Mucosa of gallbladder (tissue), 1 donor: ENCODE measurements around the gene HEPN1. TPM values are rescaled to one million over a fixed set of nuclear protein-coding genes. Genes with fewer than 3 reads are reported as not detected.

Source experiments
- DNase-seq: peaks from one replicate; pipeline ENCODE4 v3.0.0-alpha.2; 2020; ENCODE audit warnings: low spot score
- total RNA-seq: library from RNA; stranded (reverse); gene quantifications from one replicate; pipeline ENCODE4 v1.2.1, GENCODE V29; 2021
- donor health status: DM: no; HTN: no; CAD: no.

The HEPN1 gene
- total RNA-seq, 1 donor from 2014 or later = not detected

GRCh38 chr11:124884869-124885479 lies 34.1 kb upstream of the HEPN1 start:
- no peak for DNase-seq

- no peak for DNase-seq
Measured at GRCh38 chr11:124886476-124886875, 32.6 kb upstream of the HEPN1 start.

DNA sequence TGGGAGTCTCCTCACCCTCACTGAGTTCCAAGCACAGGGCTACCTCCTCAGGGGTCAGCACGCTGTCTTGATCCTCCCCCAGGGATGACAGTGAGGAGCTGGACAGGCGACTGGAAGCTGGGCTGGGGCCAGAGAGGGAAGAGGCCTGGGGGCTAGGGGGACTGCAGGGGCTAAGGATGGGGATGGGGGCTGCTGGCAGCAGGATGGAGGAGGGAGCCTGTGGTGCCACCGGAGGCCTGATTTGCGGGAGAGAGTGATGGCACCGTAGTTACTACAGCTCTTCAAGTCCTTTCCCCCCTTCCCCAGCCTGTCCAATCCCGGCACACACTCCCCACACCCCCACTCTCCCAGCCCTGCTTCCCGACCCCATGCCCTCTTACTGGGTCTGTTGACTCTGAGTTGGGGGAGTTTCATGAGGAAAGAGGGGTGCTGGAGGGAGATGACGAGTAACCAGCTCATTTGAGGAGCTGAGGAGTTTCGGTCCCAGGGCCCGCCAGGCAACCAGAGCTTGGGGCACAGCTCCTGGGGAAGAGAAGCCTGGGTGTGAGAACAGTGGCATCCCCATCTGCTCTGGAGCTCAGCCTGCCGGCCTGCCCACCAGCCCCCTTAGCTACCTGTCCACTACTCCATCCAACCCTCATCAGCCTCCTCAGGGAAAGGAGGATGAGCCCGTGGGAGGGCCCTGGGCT lies 31.9 kb upstream of the HEPN1 start:
- no peak for DNase-seq

DNA sequence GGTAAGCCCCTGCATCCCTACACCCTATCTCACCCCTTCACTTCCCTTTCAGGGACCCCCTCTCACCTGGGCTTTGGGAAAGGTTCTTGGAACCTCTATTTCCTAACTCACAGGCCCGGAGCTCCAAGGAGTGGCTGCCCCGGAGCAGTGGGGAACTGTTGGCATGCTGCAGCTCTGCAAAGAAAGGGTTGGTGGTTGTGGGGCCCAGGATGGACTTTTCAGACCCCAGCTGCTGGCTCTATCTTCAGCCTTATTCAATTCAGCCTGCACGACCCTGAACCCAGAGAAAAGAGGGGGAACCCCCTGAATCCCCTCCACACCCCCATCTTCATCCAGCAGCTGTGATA lies 31.4 kb upstream of the HEPN1 start:
- DNase-seq = no peak

DNA sequence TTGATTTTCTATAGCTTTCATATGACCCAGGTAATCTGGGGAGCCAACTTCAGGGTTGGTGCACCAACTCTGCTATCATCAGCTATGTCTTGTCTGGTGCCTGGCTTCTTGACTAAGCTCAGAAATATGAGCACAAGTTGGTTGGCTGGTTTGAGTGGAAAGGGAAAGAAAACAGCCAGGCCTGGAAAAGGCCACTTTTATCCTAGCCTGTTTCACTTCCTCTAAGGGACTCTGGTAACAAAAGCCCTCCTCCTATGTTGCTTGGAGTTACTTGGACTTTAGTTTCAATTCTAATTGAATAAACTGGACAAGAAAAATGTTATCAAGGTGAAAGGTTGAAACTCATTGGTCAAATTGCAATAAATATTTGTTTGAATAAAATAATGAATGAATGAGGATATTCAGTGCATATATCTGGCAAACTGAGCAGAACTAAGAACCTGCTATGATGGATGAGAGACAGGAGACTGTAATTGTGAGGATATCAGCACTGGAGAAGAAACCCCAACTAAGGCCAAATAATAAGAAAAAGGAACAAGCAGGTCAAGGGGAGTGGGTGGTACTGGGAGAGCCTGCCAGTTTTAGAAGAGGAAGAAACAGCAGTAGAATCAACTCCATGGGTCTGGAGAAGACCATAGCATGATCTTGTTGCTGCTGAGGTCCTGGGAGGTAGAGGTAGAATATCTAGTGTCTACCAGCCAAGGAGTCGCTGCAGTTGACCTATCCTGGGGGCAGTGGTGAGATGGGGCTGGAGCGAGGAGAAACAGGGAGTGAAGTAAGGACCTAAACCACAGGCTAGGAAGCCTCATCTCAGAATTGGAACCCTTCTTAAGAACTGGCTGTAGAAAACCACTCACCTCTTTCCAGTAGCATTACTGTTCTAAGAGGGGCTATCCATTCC lies 29.6 kb upstream of the HEPN1 start:
- no peak for DNase-seq

DNA sequence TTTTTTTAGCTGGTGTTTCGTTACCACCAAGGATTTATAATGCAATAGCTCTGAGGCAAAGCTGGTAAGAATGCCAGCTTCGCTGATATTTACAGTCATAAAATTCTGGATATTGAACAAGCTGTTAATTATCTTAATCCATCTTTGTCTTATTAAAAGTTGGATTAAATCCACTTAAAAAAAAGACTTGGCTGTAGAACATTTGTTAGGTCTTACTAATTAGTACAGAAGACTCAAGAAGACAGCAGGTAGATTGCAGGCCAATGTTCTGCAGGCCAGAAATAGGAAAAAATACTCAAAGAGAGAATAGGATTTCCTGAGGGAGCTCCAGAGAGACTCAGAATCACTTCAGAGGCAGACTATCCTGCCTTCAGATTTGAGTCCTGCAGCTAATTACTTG lies 28.9 kb upstream of the HEPN1 start:
- no peak for DNase-seq

DNA sequence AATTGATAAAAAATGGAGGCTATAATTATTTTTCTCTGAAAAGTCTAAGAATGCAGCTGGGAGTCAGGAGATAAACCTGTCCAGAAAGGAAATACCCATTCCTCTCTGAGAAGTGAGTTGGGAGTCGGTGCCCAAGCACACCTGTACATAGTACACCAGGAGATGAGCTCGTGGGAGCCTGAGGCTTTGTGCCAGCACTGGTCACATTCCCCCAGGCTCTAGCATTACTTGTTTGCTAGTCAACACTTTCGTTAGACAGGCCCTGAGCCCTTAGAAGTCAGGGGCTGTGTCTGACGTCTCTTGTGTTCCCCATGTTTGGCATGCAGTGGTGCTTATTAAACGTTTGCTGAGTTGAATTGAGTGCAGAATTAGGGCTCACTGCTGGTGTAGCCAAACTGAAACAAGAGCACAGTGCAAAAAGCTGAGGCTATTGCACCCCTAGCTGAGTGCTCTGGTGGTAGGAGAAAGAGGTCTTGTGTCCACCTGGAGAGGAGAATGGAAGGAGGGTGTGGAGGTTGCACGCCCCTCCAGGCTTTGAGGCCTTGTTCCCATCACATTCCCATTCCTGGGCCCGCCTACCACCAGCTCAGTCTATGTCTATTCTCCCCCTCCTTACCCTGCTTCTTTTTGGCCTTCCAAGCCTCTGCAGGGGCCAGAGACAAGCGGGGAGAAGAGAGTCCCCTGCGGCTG lies 28.2 kb upstream of the HEPN1 start:
- DNase-seq = peak; percentile 8

DNA sequence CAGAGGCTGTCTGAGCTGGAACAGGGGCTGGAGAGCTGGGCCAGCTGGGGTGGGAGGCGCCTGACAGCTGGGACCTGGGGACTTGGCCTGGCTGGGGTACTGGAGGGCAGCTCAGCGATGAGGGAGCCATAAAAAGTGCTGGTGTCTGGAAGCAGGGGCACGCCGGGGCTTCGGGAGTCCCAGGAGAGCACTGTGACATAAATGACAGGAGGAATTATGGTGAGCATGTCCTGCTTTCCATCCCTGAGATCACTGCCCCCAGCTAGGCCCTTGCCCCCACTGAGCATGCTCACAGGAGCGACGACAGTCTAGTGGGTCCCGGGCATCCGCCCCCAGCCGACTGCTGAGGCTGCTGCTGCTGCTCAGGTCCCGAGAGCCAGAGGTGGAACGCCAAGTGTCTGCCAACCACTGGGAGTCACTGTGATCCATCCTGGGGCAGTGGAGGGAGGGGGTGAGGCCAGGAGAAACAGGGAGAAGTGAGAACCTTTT lies 27.6 kb upstream of the HEPN1 start:
- DNase-seq = peak; percentile 9

GRCh38 chr11:124892146-124892545 lies 26.9 kb upstream of the HEPN1 start:
- peak; percentile 5 for DNase-seq

GRCh38 chr11:124892750-124893454 lies 26.1 kb upstream of the HEPN1 start:
- no peak for DNase-seq

DNA sequence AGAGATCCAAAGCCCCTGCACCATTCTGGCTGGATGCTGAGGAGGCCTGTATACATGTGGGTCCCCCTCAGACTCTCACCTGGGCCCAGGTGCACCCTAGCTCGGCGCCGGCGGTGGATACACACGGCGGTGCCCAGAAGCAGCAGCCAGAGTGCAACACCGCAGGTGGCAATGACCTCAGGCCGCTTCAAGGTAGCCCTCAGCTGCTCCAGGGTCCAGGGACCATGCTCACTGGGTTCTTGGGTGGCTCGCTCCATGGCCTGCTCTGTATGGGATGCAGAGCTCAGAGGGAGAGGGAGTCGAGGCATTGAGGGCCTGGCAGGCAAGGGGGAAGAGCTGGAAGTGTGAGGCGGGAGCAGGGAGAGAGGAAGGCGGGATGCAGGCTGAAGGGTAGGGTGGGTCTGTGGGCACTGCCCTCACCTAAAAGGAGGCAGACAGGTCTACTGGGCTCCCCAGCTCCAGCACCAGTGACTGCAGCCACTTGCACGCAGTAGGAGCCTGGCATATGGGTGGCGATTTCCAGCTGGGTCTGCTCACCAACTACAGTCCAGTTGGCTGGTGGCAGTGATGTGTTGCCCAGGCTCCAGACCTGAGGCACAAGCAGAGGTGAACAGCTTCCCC lies 25.2 kb upstream of the HEPN1 start:
- no peak for DNase-seq

- DNase-seq = no peak
Measured at GRCh38 chr11:124894606-124895430, 24.2 kb upstream of the HEPN1 start.

GRCh38 chr11:124895471-124895971 lies 23.5 kb upstream of the HEPN1 start:
- DNase-seq = no peak

GRCh38 chr11:124896071-124896750 lies 22.8 kb upstream of the HEPN1 start:
- peak; percentile 9 for DNase-seq

DNA sequence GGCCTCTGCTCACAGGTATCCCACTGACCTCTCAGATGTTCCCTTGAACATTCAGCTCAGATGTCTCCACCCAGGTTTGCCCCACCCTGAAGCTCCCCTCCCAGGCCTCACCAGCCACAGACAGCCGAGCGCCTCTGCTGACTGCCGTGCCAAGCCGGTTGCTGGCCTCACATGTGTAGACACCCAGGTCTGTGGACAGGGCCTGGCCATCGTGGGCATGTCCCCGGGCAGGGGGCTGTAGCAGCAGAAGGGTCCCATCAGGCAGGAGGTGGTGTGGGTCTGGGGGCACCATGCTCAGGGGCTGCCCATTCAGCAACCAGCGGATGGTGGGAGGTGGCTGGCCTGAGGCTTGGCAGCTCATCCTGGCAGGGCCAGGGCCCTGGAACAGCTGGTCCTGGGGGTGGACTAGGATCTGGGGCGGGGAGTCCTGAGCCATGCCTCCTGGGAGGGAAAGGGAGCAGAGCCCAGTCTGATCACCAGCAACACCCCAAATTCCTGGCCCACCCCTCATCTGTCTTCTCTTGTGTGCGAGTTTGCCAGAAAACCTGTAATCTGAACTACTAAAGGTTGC lies 22.1 kb upstream of the HEPN1 start:
- DNase-seq = peak; percentile 9

- DNase-seq = peak; percentile 12
Measured at GRCh38 chr11:124897674-124898262, 21.3 kb upstream of the HEPN1 start, which contains the start of gene ROBO4. Gene ROBO4, minus strand, starts transcription at chr11:124897865. Its CDS starts 70 bp downstream, at chr11:124897795.

DNA sequence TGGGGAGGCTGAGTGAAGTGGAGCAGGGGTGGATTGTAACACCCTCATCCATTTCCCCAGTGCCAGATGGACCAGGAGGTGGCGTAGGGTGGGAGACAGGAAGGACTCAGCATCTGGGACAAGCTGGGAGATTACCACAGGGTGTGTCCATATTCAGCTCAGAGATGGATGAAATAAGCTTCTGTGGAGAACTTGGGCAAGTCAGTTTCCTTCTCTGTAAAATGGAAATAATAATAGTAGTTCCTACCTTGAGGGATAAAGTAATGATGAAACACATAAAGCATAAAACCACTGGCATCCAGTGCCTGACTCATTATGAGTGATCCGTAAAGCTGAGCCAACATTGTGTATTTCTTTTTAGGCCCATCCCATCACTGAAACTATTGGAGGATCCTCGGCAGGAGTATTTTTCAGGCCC lies 20.8 kb upstream of the HEPN1 start:
- peak; percentile 9 for DNase-seq

GRCh38 chr11:124898711-124899110 lies 20.3 kb upstream of the HEPN1 start:
- peak; percentile 10 for DNase-seq
